ENCODE measurements around the gene WDFY1. TPM values are rescaled to one million over a fixed set of nuclear protein-coding genes. Genes with fewer than 3 reads are reported as not detected.

WDFY1 gene
- total RNA-seq, 1 experiment from 2014 or later: 44.7 TPM

DNA sequence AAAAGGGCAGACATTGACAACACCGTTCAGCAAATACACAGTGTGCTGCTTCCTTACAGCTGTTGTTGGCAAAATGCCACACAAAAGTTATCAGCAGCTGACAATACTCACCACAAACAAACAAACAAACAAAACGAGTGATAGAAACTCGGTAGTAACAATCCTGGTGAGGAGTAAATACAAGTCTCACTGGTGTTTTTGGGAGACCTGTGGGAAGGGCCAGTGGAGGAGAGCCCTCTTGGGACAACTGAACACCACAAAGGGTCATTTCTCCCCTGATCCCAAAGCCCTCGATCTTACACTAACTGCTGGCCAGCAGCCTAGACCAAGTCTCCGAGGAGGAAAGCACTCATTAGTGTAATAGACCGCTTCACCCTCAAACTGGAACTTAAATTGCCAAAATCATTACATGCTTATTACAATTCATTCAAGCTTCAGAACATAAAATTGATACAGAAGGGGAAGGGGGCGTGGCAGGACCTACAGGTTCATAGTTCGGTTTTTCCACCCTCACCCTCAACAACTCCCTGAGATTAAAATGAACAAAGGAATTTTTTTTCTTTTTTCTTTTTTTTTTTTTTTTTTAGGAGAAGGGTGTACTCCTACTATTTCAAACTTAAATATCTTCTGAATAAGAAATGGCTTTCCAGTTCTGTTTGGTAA, 112.8 kb downstream of the WDFY1 start:
- Histone ChIP-seq H3K4me2 (ENCODE audit: low read length) (no peak overlapping the region), H3K9me3 (ENCODE audit: control insufficient read depth in 1 of 2, insufficient read depth in 1 of 2, low read depth in 1 of 2, low read length in 2 of 2) (no peaks in the 10 kb centered on the region), H3K4me3 (replicated peaks in 1 of 2; ENCODE audit: low read depth in 1 of 2, low read length in 2 of 2) (no peak overlapping the region), H3K79me2 (ENCODE audit: insufficient read depth, low read length) (peaks cover 99% of the 10 kb centered on the region), H2AFZ (ENCODE audit: low read depth, low read length, poor library complexity, severe bottlenecking) (no peak overlapping the region), H4K20me1 (ENCODE audit: insufficient read depth) (peaks cover 4% of the 10 kb centered on the region; the same call in 1 of the 2 replicates), H3K9ac (ENCODE audit: low read length) (no peak overlapping the region), H3K27me3 (ENCODE audit: insufficient read depth, low read length) (no peaks in the 10 kb centered on the region), H3K9me2 (ENCODE audit: insufficient read depth) (no peaks in the 10 kb centered on the region), H3K36me3 (ENCODE audit: control insufficient read depth in 1 of 2, insufficient read depth in 2 of 2, low read length in 2 of 2) (peaks cover 7 to 12% of the 10 kb centered on the region in 2 experiments), H3K27ac (ENCODE audit: low read depth, low read length) (no peak overlapping the region; the same call in 1 of the 2 replicates), H3K4me1 (ENCODE audit: control insufficient read depth in 1 of 2, insufficient read depth in 2 of 2, low read length in 2 of 2) (peaks cover 63 to 66% of the 10 kb centered on the region in 2 experiments)
- ATAC-seq (no peak), DNase-seq (ENCODE audit: low read depth, low spot score) (no peak)
- POLR2A ChIA-PET: interaction anchor here (0.7 to 1.3 kb wide), 2 partner anchors 11 to 272 kb away, joined by 3 read pairs; no protein-coding TSS in a partner anchor
- intact Hi-C loops (cut with micrococcal nuclease): loop anchor here (10.0 kb wide), 1 partner anchor 112 kb away; the partner anchor contains the start of gene WDFY1
- BruUV-seq (replicated peaks): no TSS peak
- TF ChIP-seq TCF7L2 (IDR thresholded peaks at IDR 0.05; ENCODE audit: borderline replicate concordance, extremely low read depth, insufficient read depth, insufficient read length) (no peak), JUND (IDR thresholded peaks at IDR 0.05) (no peak), POLR2AphosphoS5 (IDR thresholded peaks at IDR 0.05; ENCODE audit: low read depth, low read length) (no peak), EZH2 (IDR thresholded peaks at IDR 0.05) (no peak), YY1 (IDR thresholded peaks at IDR 0.05; ENCODE audit: extremely low read depth, insufficient replicate concordance, low read depth, low read length) (no peak), SIN3A (IDR thresholded peaks at IDR 0.05; ENCODE audit: low read depth) (no peak), RAD21 (IDR thresholded peaks at IDR 0.05; ENCODE audit: low read depth) (no peak), ZNF274 (IDR thresholded peaks at IDR 0.05; ENCODE audit: low read depth, low read length) (no peak), ELF1 (IDR thresholded peaks at IDR 0.05; ENCODE audit: borderline replicate concordance, low read depth) (no peak), POLR2A (IDR thresholded peaks at IDR 0.05; ENCODE audit: borderline replicate concordance, extremely low read depth, insufficient read depth, insufficient read length) (no peak), CBX3 (IDR thresholded peaks at IDR 0.05; ENCODE audit: low read depth) (no peak), SP1 (IDR thresholded peaks at IDR 0.05; ENCODE audit: low read depth) (no peak), EGR1 (IDR thresholded peaks at IDR 0.05; ENCODE audit: low read depth) (no peak), ZFX (IDR thresholded peaks at IDR 0.05) (no peak), SRF (IDR thresholded peaks at IDR 0.05; ENCODE audit: low read depth) (no peak), CEBPB (IDR thresholded peaks at IDR 0.05; ENCODE audit: low read depth) (no peak)
- TF ChIP-seq, protein P1, sequence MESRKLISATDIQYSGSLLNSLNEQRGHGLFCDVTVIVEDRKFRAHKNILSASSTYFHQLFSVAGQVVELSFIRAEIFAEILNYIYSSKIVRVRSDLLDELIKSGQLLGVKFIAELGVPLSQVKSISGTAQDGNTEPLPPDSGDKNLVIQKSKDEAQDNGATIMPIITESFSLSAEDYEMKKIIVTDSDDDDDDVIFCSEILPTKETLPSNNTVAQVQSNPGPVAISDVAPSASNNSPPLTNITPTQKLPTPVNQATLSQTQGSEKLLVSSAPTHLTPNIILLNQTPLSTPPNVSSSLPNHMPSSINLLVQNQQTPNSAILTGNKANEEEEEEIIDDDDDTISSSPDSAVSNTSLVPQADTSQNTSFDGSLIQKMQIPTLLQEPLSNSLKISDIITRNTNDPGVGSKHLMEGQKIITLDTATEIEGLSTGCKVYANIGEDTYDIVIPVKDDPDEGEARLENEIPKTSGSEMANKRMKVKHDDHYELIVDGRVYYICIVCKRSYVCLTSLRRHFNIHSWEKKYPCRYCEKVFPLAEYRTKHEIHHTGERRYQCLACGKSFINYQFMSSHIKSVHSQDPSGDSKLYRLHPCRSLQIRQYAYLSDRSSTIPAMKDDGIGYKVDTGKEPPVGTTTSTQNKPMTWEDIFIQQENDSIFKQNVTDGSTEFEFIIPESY (IDR thresholded peaks at IDR 0.05; ENCODE audit: extremely low read depth, insufficient replicate concordance, low read length): no peak
- TF ChIP-seq, protein P2, sequence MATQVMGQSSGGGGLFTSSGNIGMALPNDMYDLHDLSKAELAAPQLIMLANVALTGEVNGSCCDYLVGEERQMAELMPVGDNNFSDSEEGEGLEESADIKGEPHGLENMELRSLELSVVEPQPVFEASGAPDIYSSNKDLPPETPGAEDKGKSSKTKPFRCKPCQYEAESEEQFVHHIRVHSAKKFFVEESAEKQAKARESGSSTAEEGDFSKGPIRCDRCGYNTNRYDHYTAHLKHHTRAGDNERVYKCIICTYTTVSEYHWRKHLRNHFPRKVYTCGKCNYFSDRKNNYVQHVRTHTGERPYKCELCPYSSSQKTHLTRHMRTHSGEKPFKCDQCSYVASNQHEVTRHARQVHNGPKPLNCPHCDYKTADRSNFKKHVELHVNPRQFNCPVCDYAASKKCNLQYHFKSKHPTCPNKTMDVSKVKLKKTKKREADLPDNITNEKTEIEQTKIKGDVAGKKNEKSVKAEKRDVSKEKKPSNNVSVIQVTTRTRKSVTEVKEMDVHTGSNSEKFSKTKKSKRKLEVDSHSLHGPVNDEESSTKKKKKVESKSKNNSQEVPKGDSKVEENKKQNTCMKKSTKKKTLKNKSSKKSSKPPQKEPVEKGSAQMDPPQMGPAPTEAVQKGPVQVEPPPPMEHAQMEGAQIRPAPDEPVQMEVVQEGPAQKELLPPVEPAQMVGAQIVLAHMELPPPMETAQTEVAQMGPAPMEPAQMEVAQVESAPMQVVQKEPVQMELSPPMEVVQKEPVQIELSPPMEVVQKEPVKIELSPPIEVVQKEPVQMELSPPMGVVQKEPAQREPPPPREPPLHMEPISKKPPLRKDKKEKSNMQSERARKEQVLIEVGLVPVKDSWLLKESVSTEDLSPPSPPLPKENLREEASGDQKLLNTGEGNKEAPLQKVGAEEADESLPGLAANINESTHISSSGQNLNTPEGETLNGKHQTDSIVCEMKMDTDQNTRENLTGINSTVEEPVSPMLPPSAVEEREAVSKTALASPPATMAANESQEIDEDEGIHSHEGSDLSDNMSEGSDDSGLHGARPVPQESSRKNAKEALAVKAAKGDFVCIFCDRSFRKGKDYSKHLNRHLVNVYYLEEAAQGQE (IDR thresholded peaks at IDR 0.05; ENCODE audit: low read depth): no peak
- TF ChIP-seq, protein P3, sequence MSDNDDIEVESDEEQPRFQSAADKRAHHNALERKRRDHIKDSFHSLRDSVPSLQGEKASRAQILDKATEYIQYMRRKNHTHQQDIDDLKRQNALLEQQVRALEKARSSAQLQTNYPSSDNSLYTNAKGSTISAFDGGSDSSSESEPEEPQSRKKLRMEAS (IDR thresholded peaks at IDR 0.05): no peak
- RAD21 ChIA-PET (ENCODE audit: low non-redundant PET in 1 of 2, low total read pairs in 2 of 2, uncharacterized antibody in 2 of 2, unreplicated experiment in 2 of 2): interaction anchor here in 1 of 2 experiments (0.6 kb wide), 1 partner anchor 52 kb away, joined by 3 read pairs; no protein-coding TSS in a partner anchor
- CTCF ChIA-PET: no interaction called here

Measured in HCT116 (cell line).